ENCODE results near the gene RAB38. TPM values are rescaled to one million over a fixed set of nuclear protein-coding genes. Genes with fewer than 3 reads are reported as not detected.

The RAB38 gene
- total RNA-seq, 3 donors from 2014 or later (not counting 1 experiment from before 2014, with no cell fraction given): 4.0 to 10.9 (median 5.4) TPM

GRCh38 chr11:88202498-88202897, 27.3 kb upstream of the RAB38 start:
- no peak overlapping the region for H3K4me3 ChIP-seq (ENCODE audit: low read length)
- no peaks in the 10 kb centered on the region for H3K36me3 ChIP-seq (ENCODE audit: control insufficient read depth, insufficient read depth, low read length)
- Mint-ChIP-seq H3K36me3 (peaks cover 19% of the 10 kb centered on the region), H3K4me3 (no peak overlapping the region), H3K27ac (no peak overlapping the region), H3K9me3 (peaks cover 0 to under 1% of the 10 kb centered on the region in 2 donors), H3K4me1 (no peaks in the 10 kb centered on the region), H3K27me3 (ENCODE audit: low read depth in 2 of 2) (no peaks in the 10 kb centered on the region)
- ATAC-seq (no peak), DNase-seq (no peak)
- no peaks in the 10 kb centered on the region for H3K27me3 ChIP-seq (ENCODE audit: control insufficient read depth, insufficient read depth, low read length)
- H3K27ac ChIP-seq (ENCODE audit: low read length): no peak overlapping the region
- H3K9me3 ChIP-seq (ENCODE audit: control insufficient read depth, insufficient read depth, low read length): no peaks in the 10 kb centered on the region
- H3K4me1 ChIP-seq (ENCODE audit: control insufficient read depth, insufficient read depth, low read length): no peaks in the 10 kb centered on the region
- WGBS (ENCODE audit: insufficient coverage): 60% methylated on average over 1 of the region's 1 CpG
- TF ChIP-seq CTCF (IDR thresholded peaks at IDR 0.05): no peak
- intact Hi-C loops (cut with micrococcal nuclease): no loop called here

- Mint-ChIP-seq H3K36me3 (peaks cover 45% of the 10 kb centered on the region), H3K4me1 (no peaks in the 10 kb centered on the region), H3K27ac (no peak overlapping the region), H3K9me3 (peaks cover 15 to 23% of the 10 kb centered on the region in 2 donors), H3K4me3 (no peak overlapping the region), H3K27me3 (ENCODE audit: low read depth in 2 of 2) (no peaks in the 10 kb centered on the region)
- no peaks in the 10 kb centered on the region for H3K27me3 ChIP-seq (ENCODE audit: control insufficient read depth, insufficient read depth, low read length)
- H3K9me3 ChIP-seq (ENCODE audit: control insufficient read depth, insufficient read depth, low read length): peaks cover 2% of the 10 kb centered on the region
- no peak overlapping the region for H3K27ac ChIP-seq (ENCODE audit: low read length)
- DNase-seq (no peak), ATAC-seq (no peak)
- intact Hi-C loops (cut with micrococcal nuclease): no loop called here
- H3K4me1 ChIP-seq (ENCODE audit: control insufficient read depth, insufficient read depth, low read length): no peaks in the 10 kb centered on the region
- no peaks in the 10 kb centered on the region for H3K36me3 ChIP-seq (ENCODE audit: control insufficient read depth, insufficient read depth, low read length)
- H3K4me3 ChIP-seq (ENCODE audit: low read length): no peak overlapping the region
- TF ChIP-seq CTCF (IDR thresholded peaks at IDR 0.05): no peak
These were observed 21.1 kb upstream of the RAB38 start for GRCh38 chr11:88196393-88196792.

DNA sequence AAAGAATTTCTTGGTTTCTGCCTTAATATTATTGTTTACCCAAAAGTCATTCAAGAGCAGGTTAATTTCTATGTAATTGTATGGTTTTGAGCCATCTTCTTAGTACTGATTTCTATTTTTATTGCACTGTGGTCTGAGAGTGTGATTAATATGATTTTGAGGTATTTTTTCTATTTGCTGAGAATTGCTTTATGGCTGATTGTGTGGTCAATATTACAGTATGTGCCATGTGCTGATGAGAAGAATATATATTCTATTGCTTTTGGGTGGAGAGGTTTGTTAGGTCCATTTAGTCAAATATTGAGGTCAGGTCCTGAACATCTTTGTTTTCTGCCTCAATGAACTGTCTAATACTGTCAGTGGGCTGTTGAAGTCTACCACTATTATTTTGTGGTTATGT, 20.7 kb upstream of the RAB38 start:
- no peak for TF ChIP-seq CTCF (IDR thresholded peaks at IDR 0.05)
- Histone ChIP-seq H3K4me3 (ENCODE audit: low read length) (no peak overlapping the region), H3K27ac (ENCODE audit: low read length) (no peak overlapping the region), H3K4me1 (ENCODE audit: control insufficient read depth, insufficient read depth, low read length) (no peaks in the 10 kb centered on the region), H3K9me3 (ENCODE audit: control insufficient read depth, insufficient read depth, low read length) (peaks cover 2% of the 10 kb centered on the region), H3K36me3 (ENCODE audit: control insufficient read depth, insufficient read depth, low read length) (no peaks in the 10 kb centered on the region), H3K27me3 (ENCODE audit: control insufficient read depth, insufficient read depth, low read length) (no peaks in the 10 kb centered on the region)
- Mint-ChIP-seq H3K4me1 (no peaks in the 10 kb centered on the region), H3K27ac (no peak overlapping the region), H3K9me3 (peaks cover 15 to 23% of the 10 kb centered on the region in 2 donors), H3K27me3 (ENCODE audit: low read depth in 2 of 2) (no peaks in the 10 kb centered on the region), H3K4me3 (no peak overlapping the region), H3K36me3 (peaks cover 45% of the 10 kb centered on the region)
- DNase-seq: no peak
- intact Hi-C loops (cut with micrococcal nuclease): no loop called here
- no peak for ATAC-seq

GRCh38 chr11:88194990-88195389, 19.7 kb upstream of the RAB38 start:
- ATAC-seq (no peak), DNase-seq (no peak)
- Mint-ChIP-seq H3K4me3 (no peak overlapping the region), H3K36me3 (peaks cover 45% of the 10 kb centered on the region), H3K27me3 (ENCODE audit: low read depth in 2 of 2) (no peaks in the 10 kb centered on the region), H3K27ac (no peak overlapping the region), H3K9me3 (peaks cover 15 to 23% of the 10 kb centered on the region in 2 donors), H3K4me1 (no peaks in the 10 kb centered on the region)
- peaks cover 2% of the 10 kb centered on the region for H3K9me3 ChIP-seq (ENCODE audit: control insufficient read depth, insufficient read depth, low read length)
- no peak overlapping the region for H3K27ac ChIP-seq (ENCODE audit: low read length)
- H3K27me3 ChIP-seq (ENCODE audit: control insufficient read depth, insufficient read depth, low read length): no peaks in the 10 kb centered on the region
- intact Hi-C loops (cut with micrococcal nuclease): no loop called here
- no peaks in the 10 kb centered on the region for H3K4me1 ChIP-seq (ENCODE audit: control insufficient read depth, insufficient read depth, low read length)
- H3K36me3 ChIP-seq (ENCODE audit: control insufficient read depth, insufficient read depth, low read length): no peaks in the 10 kb centered on the region
- no peak overlapping the region for H3K4me3 ChIP-seq (ENCODE audit: low read length)
- no peak for TF ChIP-seq CTCF (IDR thresholded peaks at IDR 0.05)
- WGBS (ENCODE audit: insufficient coverage): 92% methylated on average over 1 of the region's 1 CpG
